K562 (cell line): Measurements from ENCODE around the gene NLK. TPM values are rescaled to one million over a fixed set of nuclear protein-coding genes. Genes with fewer than 3 reads are reported as not detected.
A peak's percentile ranks its signal among the peaks of the same experiment; 100 is the strongest.

Experiments used
- C11orf30 ChIP-seq: fragments of 450-650 bp; IDR thresholded peaks from 2 replicates; pipeline ENCODE4 v1.6.1; 2016; ENCODE audit warnings: low read depth, mild to moderate bottlenecking
- CBFA2T3 ChIP-seq: fragments of 450-650 bp; IDR thresholded peaks from 2 replicates; pipeline ENCODE4 v1.6.1; 2017
- CREM ChIP-seq: IDR thresholded peaks from 2 replicates; pipeline ENCODE4 v1.6.1; 2014; ENCODE audit warnings: antibody characterized with exemption, low read depth
- EGR1 ChIP-seq: fragments of 450-650 bp; conservative IDR thresholded peaks from 2 replicates; pipeline ENCODE4 v1.6.1; 2017; ENCODE audit warnings: mild to moderate bottlenecking
- EHMT2 ChIP-seq: fragments of 450-650 bp; IDR thresholded peaks from 2 replicates; pipeline ENCODE4 v1.6.1; 2018; ENCODE audit warnings: antibody characterized with exemption
- FOS ChIP-seq: IDR thresholded peaks from 3 replicates; pipeline ENCODE4 v1.6.1; 2011; ENCODE audit not compliant: insufficient read length; ENCODE audit errors: extremely low read depth
- FOXJ2 ChIP-seq: fragments of 200-800 bp; sonication (Bioruptor generic); IDR thresholded peaks from 2 replicates; pipeline ENCODE4 v1.6.1; 2016; ENCODE audit warnings: missing genetic modification characterization, missing compliant biosample characterization
- HEY1 ChIP-seq: fragments of 250-450 bp; sonication (Bioruptor Pico); IDR thresholded peaks from 2 replicates; pipeline ENCODE4 v1.5.0; 2020; ENCODE audit warnings: mild to moderate bottlenecking, moderate library complexity, borderline replicate concordance
- LCOR ChIP-seq: sonication (generic); formaldehyde crosslinking; IDR thresholded peaks from 2 replicates; pipeline ENCODE4 v1.8.0; 2022; ENCODE audit warnings: mild to moderate bottlenecking, missing genetic modification reagents
- MEF2A ChIP-seq: IDR thresholded peaks from 2 replicates; pipeline ENCODE4 v1.6.1; 2011; ENCODE audit warnings: low read depth, mild to moderate bottlenecking, low read length, moderate library complexity; ENCODE audit not compliant: control insufficient read depth
- MTA3 ChIP-seq: fragments of 450-650 bp; formaldehyde crosslinking; IDR thresholded peaks from 2 replicates; pipeline ENCODE4 v1.6.1; 2017; ENCODE audit warnings: mild to moderate bottlenecking, borderline replicate concordance
- NCOR1 ChIP-seq: fragments of 450-650 bp; IDR thresholded peaks from 2 replicates; pipeline ENCODE4 v1.6.1; 2016; ENCODE audit warnings: mild to moderate bottlenecking, moderate library complexity
- NUFIP1 ChIP-seq: fragments of 450-650 bp; IDR thresholded peaks from 2 replicates; pipeline ENCODE4 v1.6.1; 2018; ENCODE audit not compliant: partially characterized antibody
- SAP30 ChIP-seq: fragments of 200-600 bp; sonication (generic); IDR thresholded peaks from 2 replicates; pipeline ENCODE4 v1.6.1; 2012; ENCODE audit warnings: borderline replicate concordance, low read depth, mild to moderate bottlenecking, moderate library complexity, low read length, control low read depth, inconsistent platforms; ENCODE audit not compliant: insufficient read depth, poor library complexity, severe bottlenecking
- SREBF1 ChIP-seq: fragments of 150-350 bp; IDR thresholded peaks from 2 replicates; pipeline ENCODE4 v1.6.1; 2014; ENCODE audit warnings: antibody characterized with exemption, low read depth, low read length, borderline replicate concordance
- STAT5A ChIP-seq: IDR thresholded peaks from 2 replicates; pipeline ENCODE4 v1.6.1; 2012; ENCODE audit warnings: low read length, inconsistent platforms, borderline replicate concordance
- WHSC1 ChIP-seq: IDR thresholded peaks from one replicate; pipeline ENCODE4 v1.6.1; 2012; ENCODE audit warnings: low read length, control low read depth, inconsistent platforms
- ZFPM2 ChIP-seq: fragments of 250-450 bp; sonication (Bioruptor Pico); IDR thresholded peaks from 2 replicates; pipeline ENCODE4 v1.5.1; 2022; ENCODE audit warnings: mild to moderate bottlenecking
- ZNF324 ChIP-seq: fragments of 250-450 bp; sonication (Bioruptor Pico); IDR thresholded peaks from 2 replicates; pipeline ENCODE4 v1.4.0; 2020; ENCODE audit warnings: mild to moderate bottlenecking
- polyA plus RNA-seq, 8 experiments: library from polyadenylated mRNA; depleted of rRNA in 4 of 8; stranded (reverse) in 5 of 8; unstranded in 3 of 8; fragments of >200 nt; fragmentation: Nextera tagmentation in 2 of 8; fragmentation: Illumina TruSeq in 1 of 8; extraction: Ambion mirVana in 2 of 8; extraction: Trizol in 1 of 8; gene quantifications; 2 replicates each; pipeline versions ENCODE4 v1.2.1 to v1.2.3, GENCODE V29; 2011 to 2014; ENCODE audit warnings: inconsistent platforms in 1 of 8, missing spikeins in 1 of 8
- total RNA-seq, 7 experiments: library from RNA; depleted of rRNA in 6 of 7; stranded (reverse); fragments of >200 nt in 6 of 7; fragmentation: Illumina TruSeq in 2 of 7; extraction: Trizol in 2 of 7; gene quantifications; 2 replicates each; pipeline versions ENCODE4 v1.2.1 to v1.2.3, GENCODE V29; 2011 to 2021; ENCODE audit warnings: low replicate concordance in 1 of 7
- TF ChIP-seq, protein P1 (sequence below): fragments of 450-650 bp; IDR thresholded peaks from 2 replicates; pipeline ENCODE4 v1.6.1; 2016; ENCODE audit warnings: low read depth, mild to moderate bottlenecking, moderate library complexity
- TF ChIP-seq, protein P2 (sequence below), 2 experiments: fragments of 450-650 bp; IDR thresholded peaks; 2 replicates each; pipeline ENCODE4 v1.6.1; 2018; ENCODE audit warnings: mild to moderate bottlenecking in 2 of 2, low read depth in 1 of 2; ENCODE audit not compliant: partially characterized antibody in 2 of 2
- TF ChIP-seq, protein P3 (sequence below): fragments of 200-800 bp; sonication (Bioruptor generic); IDR thresholded peaks from 2 replicates; pipeline ENCODE4 v1.6.1; 2017; ENCODE audit warnings: missing genetic modification characterization, missing compliant biosample characterization
- TF ChIP-seq, protein P4 (sequence below): fragments of 250-450 bp; sonication (Bioruptor Pico); IDR thresholded peaks from 2 replicates; pipeline ENCODE4 v1.4.0; 2020; ENCODE audit warnings: borderline replicate concordance

NLK gene
- total and polyA plus RNA-seq, 9 of the 15 experiments (the other 6 are each of a cell fraction or from before 2014, with no cell fraction given) = 10.9 to 59.6 (median 26.7) TPM

DNA sequence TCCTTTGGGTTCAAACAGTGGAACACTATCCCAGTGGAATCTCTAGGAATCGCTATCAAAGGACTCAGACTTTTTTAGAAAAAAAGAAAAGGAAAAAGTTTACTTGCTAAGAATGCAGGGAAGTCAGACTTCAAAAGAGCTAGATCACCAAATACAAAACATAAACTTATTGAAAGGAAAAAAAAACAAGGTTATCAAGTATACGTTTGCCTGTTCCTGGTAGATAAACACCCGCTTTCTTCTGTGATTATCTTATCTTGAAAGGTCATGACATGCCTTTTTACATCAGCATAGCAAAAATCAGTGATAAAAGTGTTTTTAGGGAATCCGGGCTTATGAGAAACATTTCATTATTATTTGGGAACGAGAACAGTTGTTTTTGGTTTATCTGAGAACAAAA lies 147.2 kb downstream of the NLK start (continued):
- 0 out of 2 replicates have a peak, but pooled peaks have one; percentile 15 for TF ChIP-seq CREM
- TF ChIP-seq, protein P1, sequence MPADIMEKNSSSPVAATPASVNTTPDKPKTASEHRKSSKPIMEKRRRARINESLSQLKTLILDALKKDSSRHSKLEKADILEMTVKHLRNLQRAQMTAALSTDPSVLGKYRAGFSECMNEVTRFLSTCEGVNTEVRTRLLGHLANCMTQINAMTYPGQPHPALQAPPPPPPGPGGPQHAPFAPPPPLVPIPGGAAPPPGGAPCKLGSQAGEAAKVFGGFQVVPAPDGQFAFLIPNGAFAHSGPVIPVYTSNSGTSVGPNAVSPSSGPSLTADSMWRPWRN = peak; percentile 42; the same call in 1 of the 2 replicates
- no peak for TF ChIP-seq WHSC1
- TF ChIP-seq, protein P2, sequence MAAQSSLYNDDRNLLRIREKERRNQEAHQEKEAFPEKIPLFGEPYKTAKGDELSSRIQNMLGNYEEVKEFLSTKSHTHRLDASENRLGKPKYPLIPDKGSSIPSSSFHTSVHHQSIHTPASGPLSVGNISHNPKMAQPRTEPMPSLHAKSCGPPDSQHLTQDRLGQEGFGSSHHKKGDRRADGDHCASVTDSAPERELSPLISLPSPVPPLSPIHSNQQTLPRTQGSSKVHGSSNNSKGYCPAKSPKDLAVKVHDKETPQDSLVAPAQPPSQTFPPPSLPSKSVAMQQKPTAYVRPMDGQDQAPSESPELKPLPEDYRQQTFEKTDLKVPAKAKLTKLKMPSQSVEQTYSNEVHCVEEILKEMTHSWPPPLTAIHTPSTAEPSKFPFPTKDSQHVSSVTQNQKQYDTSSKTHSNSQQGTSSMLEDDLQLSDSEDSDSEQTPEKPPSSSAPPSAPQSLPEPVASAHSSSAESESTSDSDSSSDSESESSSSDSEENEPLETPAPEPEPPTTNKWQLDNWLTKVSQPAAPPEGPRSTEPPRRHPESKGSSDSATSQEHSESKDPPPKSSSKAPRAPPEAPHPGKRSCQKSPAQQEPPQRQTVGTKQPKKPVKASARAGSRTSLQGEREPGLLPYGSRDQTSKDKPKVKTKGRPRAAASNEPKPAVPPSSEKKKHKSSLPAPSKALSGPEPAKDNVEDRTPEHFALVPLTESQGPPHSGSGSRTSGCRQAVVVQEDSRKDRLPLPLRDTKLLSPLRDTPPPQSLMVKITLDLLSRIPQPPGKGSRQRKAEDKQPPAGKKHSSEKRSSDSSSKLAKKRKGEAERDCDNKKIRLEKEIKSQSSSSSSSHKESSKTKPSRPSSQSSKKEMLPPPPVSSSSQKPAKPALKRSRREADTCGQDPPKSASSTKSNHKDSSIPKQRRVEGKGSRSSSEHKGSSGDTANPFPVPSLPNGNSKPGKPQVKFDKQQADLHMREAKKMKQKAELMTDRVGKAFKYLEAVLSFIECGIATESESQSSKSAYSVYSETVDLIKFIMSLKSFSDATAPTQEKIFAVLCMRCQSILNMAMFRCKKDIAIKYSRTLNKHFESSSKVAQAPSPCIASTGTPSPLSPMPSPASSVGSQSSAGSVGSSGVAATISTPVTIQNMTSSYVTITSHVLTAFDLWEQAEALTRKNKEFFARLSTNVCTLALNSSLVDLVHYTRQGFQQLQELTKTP (IDR thresholded peaks at IDR 0.05; ENCODE audit: low read depth in 1 of 2, partially characterized antibody in 2 of 2) = peak in 1 of 2 experiments; percentile 32
- 0 out of 2 replicates have a peak, but pooled peaks have one; percentile 50 for TF ChIP-seq FOXJ2 (tag)
- TF ChIP-seq C11orf30 = peak; percentile 23; the same call in 1 of the 2 replicates
- TF ChIP-seq ZNF324 (CRISPR knock-in tag) = no peak
- no peak for TF ChIP-seq MEF2A
- TF ChIP-seq, protein P3, sequence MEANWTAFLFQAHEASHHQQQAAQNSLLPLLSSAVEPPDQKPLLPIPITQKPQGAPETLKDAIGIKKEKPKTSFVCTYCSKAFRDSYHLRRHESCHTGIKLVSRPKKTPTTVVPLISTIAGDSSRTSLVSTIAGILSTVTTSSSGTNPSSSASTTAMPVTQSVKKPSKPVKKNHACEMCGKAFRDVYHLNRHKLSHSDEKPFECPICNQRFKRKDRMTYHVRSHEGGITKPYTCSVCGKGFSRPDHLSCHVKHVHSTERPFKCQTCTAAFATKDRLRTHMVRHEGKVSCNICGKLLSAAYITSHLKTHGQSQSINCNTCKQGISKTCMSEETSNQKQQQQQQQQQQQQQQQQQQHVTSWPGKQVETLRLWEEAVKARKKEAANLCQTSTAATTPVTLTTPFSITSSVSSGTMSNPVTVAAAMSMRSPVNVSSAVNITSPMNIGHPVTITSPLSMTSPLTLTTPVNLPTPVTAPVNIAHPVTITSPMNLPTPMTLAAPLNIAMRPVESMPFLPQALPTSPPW (CRISPR knock-in tag) = peak; percentile 26; the same call in 1 of the 2 replicates
- peak; percentile 87 for TF ChIP-seq CBFA2T3
- no peak for TF ChIP-seq SAP30
- TF ChIP-seq, protein P4, sequence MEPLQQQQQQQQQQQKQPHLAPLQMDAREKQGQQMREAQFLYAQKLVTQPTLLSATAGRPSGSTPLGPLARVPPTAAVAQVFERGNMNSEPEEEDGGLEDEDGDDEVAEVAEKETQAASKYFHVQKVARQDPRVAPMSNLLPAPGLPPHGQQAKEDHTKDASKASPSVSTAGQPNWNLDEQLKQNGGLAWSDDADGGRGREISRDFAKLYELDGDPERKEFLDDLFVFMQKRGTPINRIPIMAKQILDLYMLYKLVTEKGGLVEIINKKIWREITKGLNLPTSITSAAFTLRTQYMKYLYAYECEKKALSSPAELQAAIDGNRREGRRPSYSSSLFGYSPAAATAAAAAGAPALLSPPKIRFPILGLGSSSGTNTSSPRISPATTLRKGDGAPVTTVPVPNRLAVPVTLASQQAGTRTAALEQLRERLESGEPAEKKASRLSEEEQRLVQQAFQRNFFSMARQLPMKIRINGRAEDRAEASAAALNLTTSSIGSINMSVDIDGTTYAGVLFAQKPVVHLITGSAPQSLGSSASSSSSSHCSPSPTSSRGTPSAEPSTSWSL (CRISPR knock-in tag) = no peak
- TF ChIP-seq MTA3 = no peak
- no peak for TF ChIP-seq EGR1
- no peak for TF ChIP-seq NUFIP1
- TF ChIP-seq FOS = no peak
- no peak for TF ChIP-seq LCOR
- no peak for TF ChIP-seq ZFPM2 (CRISPR knock-in tag)
- peak; percentile 29; the same call in 1 of the 2 replicates for TF ChIP-seq STAT5A
- no peak for TF ChIP-seq HEY1 (CRISPR knock-in tag)
- no peak for TF ChIP-seq SREBF1
- TF ChIP-seq EHMT2 = no peak
- TF ChIP-seq NCOR1 = peak; percentile 77
